Tibial nerve (tissue), 3 donors: Measurements from ENCODE around the gene BAG5.

ENCODE experiments used
- POLR2A ChIP-seq, 2 donors: fragments of 450-650 bp; IDR thresholded peaks; one replicate each; pipeline ENCODE4 v1.6.1; 2017; ENCODE audit warnings: antibody characterized with exemption in 2 of 2, mild to moderate bottlenecking in 2 of 2, moderate library complexity in 2 of 2
- TF ChIP-seq, protein P1 (sequence below), 5 experiments: fragments of 200-600 bp in 3 of 5; fragments of 450-650 bp in 2 of 5; sonication (generic) in 3 of 5; IDR thresholded peaks; one replicate each; pipeline ENCODE4 v1.5.1; 2016 to 2019; ENCODE audit warnings: antibody characterized with exemption in 5 of 5, mild to moderate bottlenecking in 3 of 5, moderate library complexity in 2 of 5

DNA sequence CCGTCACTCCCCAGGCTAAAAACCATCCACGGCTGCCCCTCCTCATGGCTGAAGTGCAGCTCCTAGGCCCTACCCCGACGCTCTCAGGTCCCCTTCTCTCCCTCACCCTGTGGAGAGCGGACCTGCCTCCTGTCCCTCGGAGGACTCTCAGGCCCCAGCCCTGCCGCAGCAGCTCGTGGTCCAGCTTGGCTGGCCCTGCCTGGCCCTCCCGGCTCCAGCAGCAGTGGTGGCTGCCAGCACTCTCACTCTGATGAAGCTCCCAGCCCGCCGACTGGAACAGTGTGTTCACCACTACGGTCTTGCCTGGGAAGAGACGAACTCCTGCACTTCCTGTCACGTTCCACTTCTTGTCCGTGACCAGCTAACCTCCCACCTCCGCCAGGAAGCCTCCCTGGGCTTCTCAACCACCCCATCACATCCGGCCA lies 11.1 kb downstream of the BAG5 start:
- peak in 1 of 2 donors; percentile 24 for TF ChIP-seq POLR2A (IDR thresholded peaks at IDR 0.05)
- TF ChIP-seq, protein P1, sequence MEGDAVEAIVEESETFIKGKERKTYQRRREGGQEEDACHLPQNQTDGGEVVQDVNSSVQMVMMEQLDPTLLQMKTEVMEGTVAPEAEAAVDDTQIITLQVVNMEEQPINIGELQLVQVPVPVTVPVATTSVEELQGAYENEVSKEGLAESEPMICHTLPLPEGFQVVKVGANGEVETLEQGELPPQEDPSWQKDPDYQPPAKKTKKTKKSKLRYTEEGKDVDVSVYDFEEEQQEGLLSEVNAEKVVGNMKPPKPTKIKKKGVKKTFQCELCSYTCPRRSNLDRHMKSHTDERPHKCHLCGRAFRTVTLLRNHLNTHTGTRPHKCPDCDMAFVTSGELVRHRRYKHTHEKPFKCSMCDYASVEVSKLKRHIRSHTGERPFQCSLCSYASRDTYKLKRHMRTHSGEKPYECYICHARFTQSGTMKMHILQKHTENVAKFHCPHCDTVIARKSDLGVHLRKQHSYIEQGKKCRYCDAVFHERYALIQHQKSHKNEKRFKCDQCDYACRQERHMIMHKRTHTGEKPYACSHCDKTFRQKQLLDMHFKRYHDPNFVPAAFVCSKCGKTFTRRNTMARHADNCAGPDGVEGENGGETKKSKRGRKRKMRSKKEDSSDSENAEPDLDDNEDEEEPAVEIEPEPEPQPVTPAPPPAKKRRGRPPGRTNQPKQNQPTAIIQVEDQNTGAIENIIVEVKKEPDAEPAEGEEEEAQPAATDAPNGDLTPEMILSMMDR (IDR thresholded peaks at IDR 0.05), result no peak
